Endodermal cell (in vitro differentiated cells): ENCODE data around the gene SAMD4B. TPM values are rescaled to one million over a fixed set of nuclear protein-coding genes. Genes with fewer than 3 reads are reported as not detected.

Source experiments
- DNase-seq: peaks from one replicate; pipeline ENCODE4 v3.0.0-alpha.2; 2017
- H3K27ac ChIP-seq: 2 replicates; pipeline ENCODE4 v1.5.1; 2013; ENCODE audit warnings: mild to moderate bottlenecking, low read depth, low read length, moderate library complexity
- H3K27me3 ChIP-seq: 2 replicates; pipeline ENCODE4 v1.6.1; 2013; ENCODE audit warnings: mild to moderate bottlenecking, low read length, moderate library complexity; ENCODE audit not compliant: insufficient read depth, control insufficient read depth, poor library complexity, severe bottlenecking
- H3K36me3 ChIP-seq: 2 replicates; pipeline ENCODE4 v1.7.0; 2013; ENCODE audit warnings: mild to moderate bottlenecking, low read length, moderate library complexity; ENCODE audit not compliant: control insufficient read depth, insufficient read depth
- H3K4me1 ChIP-seq: one replicate; pipeline ENCODE4 v1.7.0; 2013; ENCODE audit warnings: low read length; ENCODE audit not compliant: control insufficient read depth, insufficient read depth
- H3K4me3 ChIP-seq: 2 replicates; pipeline ENCODE4 v1.5.1; 2013; ENCODE audit warnings: mild to moderate bottlenecking, low read length, moderate library complexity
- H3K9ac ChIP-seq: 2 replicates; pipeline ENCODE4 v1.6.1; 2013; ENCODE audit warnings: mild to moderate bottlenecking, low read length, moderate library complexity; ENCODE audit not compliant: poor library complexity, severe bottlenecking; ENCODE audit errors: extremely low read depth
- H3K9me3 ChIP-seq: 2 replicates; pipeline ENCODE4 v1.6.1; 2013; ENCODE audit warnings: mild to moderate bottlenecking, low read length, moderate library complexity; ENCODE audit not compliant: control insufficient read depth
- H3K27ac Mint-ChIP-seq: 2 replicates; pipeline ENCODE4 v1.8.0; 2020; ENCODE audit warnings: mixed read lengths
- H3K27me3 Mint-ChIP-seq: 2 replicates; pipeline ENCODE4 v1.8.0; 2021; ENCODE audit warnings: mild to moderate bottlenecking, mixed read lengths; ENCODE audit not compliant: insufficient read depth
- H3K36me3 Mint-ChIP-seq: 2 replicates; pipeline ENCODE4 v1.8.0; 2020; ENCODE audit warnings: low read depth, mixed read lengths
- H3K4me1 Mint-ChIP-seq: 2 replicates; pipeline ENCODE4 v1.8.0; 2020; ENCODE audit warnings: mixed read lengths
- H3K4me3 Mint-ChIP-seq: 2 replicates; pipeline ENCODE4 v1.8.0; 2020; ENCODE audit warnings: mild to moderate bottlenecking, moderate library complexity, mixed read lengths
- H3K9me3 Mint-ChIP-seq: 2 replicates; pipeline ENCODE4 v1.8.0; 2020; ENCODE audit warnings: mild to moderate bottlenecking, mixed read lengths
- WGBS, 2 experiments: methylation state at CpG; one replicate each; pipeline versions ENCODE4 v1.1.5 to v1.1.7; 2013; ENCODE audit warnings: missing lambda C conversion rate in 2 of 2, mixed read lengths in 1 of 2; ENCODE audit not compliant: insufficient coverage in 1 of 2, insufficient read length in 1 of 2; 5-methylcytosine and 5-hydroxymethylcytosine counted together
- total RNA-seq, 2 donors: library from RNA; stranded (reverse); fragmentation: NEBNext Ultra II Directional in 1 of 2; extraction: Animal tissue kit (Norgen Biotek cat#: 25700) in 1 of 2; gene quantifications; 2 replicates in 1 of 2; 3 replicates in 1 of 2; pipeline ENCODE4 v1.2.1, GENCODE V29; 2021
- TF ChIP-seq, protein P1 (sequence below): fragments of 200-600 bp; sonication (generic); conservative IDR thresholded peaks from 2 replicates; pipeline ENCODE4 v1.5.0; 2021; ENCODE audit warnings: antibody characterized with exemption, mild to moderate bottlenecking

The SAMD4B gene
- total RNA-seq, 2 donors from 2014 or later, result 155 to 159 TPM

DNA sequence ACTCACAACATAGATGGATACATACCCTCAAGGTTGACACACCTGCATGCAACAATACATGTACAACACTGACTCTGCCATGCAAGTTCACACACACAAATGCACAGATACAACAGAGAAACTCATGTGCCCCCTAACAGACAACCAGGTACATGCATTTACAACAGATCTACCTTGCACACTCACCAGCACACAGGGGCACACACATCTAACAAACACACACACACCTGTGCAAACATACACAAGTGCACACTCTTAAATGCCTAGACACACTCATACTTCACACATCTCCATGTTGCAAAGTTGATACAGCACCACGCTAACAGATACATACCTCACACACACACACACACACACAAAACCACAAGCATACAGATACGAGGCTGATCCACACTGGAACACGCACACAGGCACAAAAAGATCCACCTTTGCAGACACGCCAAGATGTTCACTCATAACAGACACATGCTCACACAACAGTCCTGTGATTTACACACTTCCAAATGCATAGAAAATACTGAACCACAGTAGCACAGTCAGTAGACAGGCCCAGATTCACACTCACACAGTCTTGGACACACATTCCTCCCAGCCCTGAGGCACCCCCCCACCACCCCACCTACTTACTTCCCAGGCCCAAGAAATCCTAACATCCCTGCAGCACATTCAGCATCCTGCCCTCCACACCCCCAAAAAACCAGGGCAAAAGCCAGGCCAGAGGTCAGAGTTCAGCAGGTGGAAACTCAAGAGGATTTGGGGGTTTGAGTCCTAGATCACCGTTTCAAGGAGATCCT lies 22.9 kb upstream of the SAMD4B start:
- no peak overlapping the region for H3K9ac ChIP-seq

DNA sequence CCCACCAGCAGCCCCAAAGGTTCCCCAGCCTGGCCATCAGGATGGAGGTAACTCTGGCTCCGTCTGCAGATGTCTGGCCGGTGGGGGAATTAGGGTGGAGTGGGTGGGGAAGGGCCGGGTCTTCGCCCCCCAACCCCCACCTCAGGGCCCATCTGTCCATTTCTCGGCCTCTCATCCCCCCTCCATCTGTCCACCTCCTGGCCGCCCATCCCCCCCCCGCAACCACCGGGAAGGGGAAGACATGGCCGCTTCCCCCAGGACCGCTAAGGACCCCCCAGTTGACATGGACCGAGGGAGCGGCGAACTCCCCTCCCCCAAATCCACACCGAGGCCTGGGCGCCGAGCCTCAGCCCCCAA lies 22.4 kb upstream of the SAMD4B start:
- Histone ChIP-seq H3K9ac (no peak overlapping the region), H3K27ac (no peak overlapping the region), H3K9me3 (no peaks in the 10 kb centered on the region), H3K4me3 (peak overlapping the region; percentile 78), H3K27me3 (peaks cover 39% of the 10 kb centered on the region), H3K4me1 (no peaks in the 10 kb centered on the region), H3K36me3 (no peaks in the 10 kb centered on the region)
- no peak for DNase-seq
- TF ChIP-seq, protein P1, sequence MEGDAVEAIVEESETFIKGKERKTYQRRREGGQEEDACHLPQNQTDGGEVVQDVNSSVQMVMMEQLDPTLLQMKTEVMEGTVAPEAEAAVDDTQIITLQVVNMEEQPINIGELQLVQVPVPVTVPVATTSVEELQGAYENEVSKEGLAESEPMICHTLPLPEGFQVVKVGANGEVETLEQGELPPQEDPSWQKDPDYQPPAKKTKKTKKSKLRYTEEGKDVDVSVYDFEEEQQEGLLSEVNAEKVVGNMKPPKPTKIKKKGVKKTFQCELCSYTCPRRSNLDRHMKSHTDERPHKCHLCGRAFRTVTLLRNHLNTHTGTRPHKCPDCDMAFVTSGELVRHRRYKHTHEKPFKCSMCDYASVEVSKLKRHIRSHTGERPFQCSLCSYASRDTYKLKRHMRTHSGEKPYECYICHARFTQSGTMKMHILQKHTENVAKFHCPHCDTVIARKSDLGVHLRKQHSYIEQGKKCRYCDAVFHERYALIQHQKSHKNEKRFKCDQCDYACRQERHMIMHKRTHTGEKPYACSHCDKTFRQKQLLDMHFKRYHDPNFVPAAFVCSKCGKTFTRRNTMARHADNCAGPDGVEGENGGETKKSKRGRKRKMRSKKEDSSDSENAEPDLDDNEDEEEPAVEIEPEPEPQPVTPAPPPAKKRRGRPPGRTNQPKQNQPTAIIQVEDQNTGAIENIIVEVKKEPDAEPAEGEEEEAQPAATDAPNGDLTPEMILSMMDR, result no peak
- Mint-ChIP-seq H3K27me3 (peaks cover 61% of the 10 kb centered on the region), H3K36me3 (no peaks in the 10 kb centered on the region), H3K4me3 (peak overlapping the region; percentile 65), H3K9me3 (no peaks in the 10 kb centered on the region), H3K4me1 (no peaks in the 10 kb centered on the region), H3K27ac (no peak overlapping the region)
- 19% methylated on average over 11 of the region's 16 CpGs; no CpG with 5 or more reads in 1 of the 2 experiments for WGBS, 2 experiments

More for the DNA sequence above, 22.9 kb upstream of the SAMD4B start:
- Mint-ChIP-seq H3K9me3 (no peaks in the 10 kb centered on the region), H3K27me3 (peaks cover 58% of the 10 kb centered on the region), H3K36me3 (no peaks in the 10 kb centered on the region), H3K4me1 (no peaks in the 10 kb centered on the region), H3K27ac (no peak overlapping the region), H3K4me3 (peak overlapping the region; percentile 65)
- H3K9me3 ChIP-seq, result no peaks in the 10 kb centered on the region
- no peaks in the 10 kb centered on the region for H3K36me3 ChIP-seq
- 89 to 90% methylated on average over 2 to 5 of the region's 5 CpGs for whole genome bisulfite sequencing, 2 experiments
- no peak overlapping the region for H3K27ac ChIP-seq
- TF ChIP-seq, protein P1, result no peak
- no peaks in the 10 kb centered on the region for H3K4me1 ChIP-seq
- H3K4me3 ChIP-seq, result peak overlapping the region; percentile 78
- H3K27me3 ChIP-seq, result peaks cover 39% of the 10 kb centered on the region
- DNase-seq, result no peak

DNA sequence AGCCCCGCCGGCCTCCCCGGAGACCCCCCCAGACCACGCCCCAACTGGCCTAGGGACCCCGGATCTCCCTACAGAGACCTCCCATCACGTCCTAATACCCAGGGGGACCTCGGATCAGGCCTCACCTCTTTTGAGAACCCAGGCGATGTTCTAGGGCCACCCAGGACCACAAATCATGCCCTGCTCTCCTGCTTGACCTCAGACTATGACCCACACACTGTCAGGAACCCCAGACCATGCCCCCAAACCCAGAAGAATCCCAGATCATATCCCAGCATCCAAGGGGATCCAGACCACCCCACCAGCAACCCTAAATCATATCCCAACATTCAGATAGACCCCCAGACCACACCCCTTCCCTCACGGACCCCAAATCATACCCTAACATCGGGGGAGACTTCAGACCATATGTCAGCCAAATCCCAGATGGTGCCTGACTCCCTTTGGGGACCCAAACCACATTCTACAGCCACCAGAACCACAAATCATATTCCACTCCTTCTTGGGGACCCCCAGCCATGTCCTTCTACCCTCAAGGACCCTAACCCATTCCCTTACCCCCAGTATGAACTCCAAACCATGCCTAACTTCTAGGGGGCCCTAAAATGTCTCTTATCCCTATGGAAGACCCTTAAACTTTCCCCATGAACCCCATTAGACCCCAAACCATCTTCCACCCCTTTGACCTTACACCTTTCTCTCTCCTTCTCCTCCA lies 20.9 kb upstream of the SAMD4B start:
- H3K9ac ChIP-seq, result no peak overlapping the region
- H3K27me3 ChIP-seq, result peaks cover 39% of the 10 kb centered on the region
- no peaks in the 10 kb centered on the region for H3K36me3 ChIP-seq
- Mint-ChIP-seq H3K4me3 (peak overlapping the region; percentile 66), H3K9me3 (no peaks in the 10 kb centered on the region), H3K27ac (no peak overlapping the region), H3K36me3 (no peaks in the 10 kb centered on the region), H3K4me1 (no peaks in the 10 kb centered on the region), H3K27me3 (peaks cover 65% of the 10 kb centered on the region)
- no peak overlapping the region for H3K27ac ChIP-seq
- DNase-seq, result no peak
- H3K4me3 ChIP-seq, result no peak overlapping the region
- no peaks in the 10 kb centered on the region for H3K4me1 ChIP-seq
- no peaks in the 10 kb centered on the region for H3K9me3 ChIP-seq
- TF ChIP-seq, protein P1, result no peak
- WGBS, 2 experiments, result 30 to 92% methylated on average over 2 to 7 of the region's 10 CpGs
